T-cell (primary cell): ENCODE data around the gene ESRRB. TPM values are rescaled to one million over a fixed set of nuclear protein-coding genes. Genes with fewer than 3 reads are reported as not detected.

Experiments used
- ATAC-seq, 4 experiments: fragments of 200-7000 bp in 3 of 4; fragments of 150-1000 bp in 1 of 4; cut with Tn5 transposase; replicated peaks in 1 of 4; 1 replicate in 3 of 4; 2 replicates in 1 of 4; pipeline ENCODE4 v1.10.0; 2021; ENCODE audit warnings: moderate library complexity in 3 of 4, mild to moderate bottlenecking in 2 of 4, moderate number of reproducible peaks in 1 of 4
- CTCF ChIA-PET, 2 donors: fragments of 300-600 bp; sonication (Branson Sonifier 250); formaldehyde crosslinking; loops; one replicate each; lab custom pipeline; 2022; ENCODE audit warnings: antibody characterized with exemption in 2 of 2; lab: Charles Lee
- POLR2A ChIA-PET, 2 donors: fragments of 300-600 bp; sonication (Branson Sonifier 250); formaldehyde crosslinking; loops; one replicate each; lab custom pipeline; 2022; ENCODE audit warnings: antibody characterized with exemption in 2 of 2; lab: Charles Lee
- DNase-seq, 35 experiments: peaks; one replicate each; pipeline versions ENCODE4 v3.0.0 to v3.0.0-alpha.2; 2013 to 2023
- H3K27ac ChIP-seq: one replicate; pipeline ENCODE4 v1.5.1; 2013; ENCODE audit warnings: low read length
- H3K27me3 ChIP-seq, 2 experiments: replicated peaks in 1 of 2; 1 replicate in 1 of 2; 2 replicates in 1 of 2; pipeline versions ENCODE4 v1.6.1 to v1.7.0; 2013; ENCODE audit warnings: low read length in 1 of 2, mixed read lengths in 1 of 2; ENCODE audit not compliant: control insufficient read depth in 2 of 2, insufficient read depth in 2 of 2; ENCODE audit errors: extremely low read depth in 1 of 2
- H3K36me3 ChIP-seq, 2 donors: 1 replicate in 1 of 2; 2 replicates in 1 of 2; pipeline versions ENCODE4 v1.6.1 to v1.7.0; 2013; ENCODE audit warnings: low read length in 1 of 2; ENCODE audit not compliant: control insufficient read depth in 2 of 2, insufficient read depth in 1 of 2; ENCODE audit errors: extremely low read depth in 1 of 2
- H3K4me1 ChIP-seq, 2 experiments: 1 replicate in 1 of 2; 2 replicates in 1 of 2; pipeline versions ENCODE4 v1.6.1 to v1.7.0; 2013; ENCODE audit warnings: low read length in 2 of 2, mixed read lengths in 1 of 2; ENCODE audit not compliant: insufficient read depth in 2 of 2, control insufficient read depth in 1 of 2; ENCODE audit errors: extremely low read depth in 1 of 2
- H3K4me3 ChIP-seq, 2 donors: 1 replicate in 1 of 2; 2 replicates in 1 of 2; pipeline versions ENCODE4 v1.5.1 to v1.7.0; 2013; ENCODE audit warnings: mild to moderate bottlenecking in 2 of 2, low read length in 1 of 2, moderate library complexity in 1 of 2; ENCODE audit not compliant: control insufficient read depth in 1 of 2; ENCODE audit errors: extremely low read depth in 1 of 2
- H3K9me3 ChIP-seq: 2 replicates; pipeline ENCODE4 v1.7.0; 2013
- H3K27ac Mint-ChIP-seq, 2 donors: one replicate each; pipeline ENCODE4 v1.8.0; 2020 to 2021; ENCODE audit warnings: mild to moderate bottlenecking in 2 of 2, mixed read lengths in 2 of 2
- H3K27me3 Mint-ChIP-seq, 2 donors: one replicate each; pipeline ENCODE4 v1.8.0; 2021 to 2022; ENCODE audit warnings: mixed read lengths in 2 of 2
- H3K36me3 Mint-ChIP-seq: one replicate; pipeline ENCODE4 v1.8.0; 2021; ENCODE audit warnings: mixed read lengths
- H3K4me1 Mint-ChIP-seq, 3 donors: one replicate each; pipeline ENCODE4 v1.8.0; 2020 to 2022; ENCODE audit warnings: mixed read lengths in 3 of 3, mild to moderate bottlenecking in 1 of 3
- H3K4me3 Mint-ChIP-seq, 3 donors: one replicate each; pipeline ENCODE4 v1.8.0; 2020 to 2022; ENCODE audit warnings: mild to moderate bottlenecking in 3 of 3, mixed read lengths in 3 of 3, moderate library complexity in 3 of 3
- H3K9me3 Mint-ChIP-seq, 3 donors: one replicate each; pipeline ENCODE4 v1.8.0; 2020 to 2022; ENCODE audit warnings: mixed read lengths in 3 of 3
- WGBS: methylation state at CpG from one replicate; pipeline ENCODE4 v1.1.5; 2013; ENCODE audit warnings: missing lambda C conversion rate; ENCODE audit not compliant: insufficient coverage; 5-methylcytosine and 5-hydroxymethylcytosine counted together
- total RNA-seq, 35 experiments: library from RNA in 6 of 35; stranded (reverse) in 6 of 35; fragments of 120-200 nt in 1 of 35; gene quantifications; one replicate each; pipeline versions ENCODE4 v1.2.1 to v1.2.4 and lab custom pipeline; 2013 to 2026

The ESRRB gene
- total RNA-seq, 5 donors from 2014 or later (not counting 1 experiment from before 2014, with no cell fraction given) = 0.19 to 0.82 (median 0.29) TPM; not detected in 1

DNA sequence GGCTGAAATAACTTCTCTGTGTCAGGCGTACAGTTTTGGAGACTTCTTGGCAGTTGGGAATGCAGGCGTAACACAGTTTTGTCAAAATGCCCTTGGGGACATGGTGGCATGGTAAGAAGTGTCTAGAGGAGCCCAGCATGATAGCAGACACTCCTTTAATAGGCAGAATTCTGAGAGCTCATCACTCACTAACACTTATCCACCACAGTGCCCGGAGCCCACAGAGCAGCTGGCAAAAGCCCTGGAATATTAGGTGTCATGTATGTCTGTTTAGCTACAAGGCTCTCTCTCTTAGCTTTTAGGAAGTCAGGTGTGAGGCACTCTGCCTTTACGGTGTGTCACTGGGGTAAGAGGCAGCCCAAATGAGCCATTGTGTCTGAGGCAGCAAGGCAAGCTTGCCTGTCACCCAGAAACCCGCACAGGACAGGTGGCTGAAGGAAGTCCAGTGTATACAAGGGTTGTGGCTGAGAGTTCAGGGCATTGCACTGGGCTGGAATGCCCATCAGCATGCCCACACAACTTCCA lies 96.3 kb downstream of the ESRRB start:
- no peak for ATAC-seq

DNA sequence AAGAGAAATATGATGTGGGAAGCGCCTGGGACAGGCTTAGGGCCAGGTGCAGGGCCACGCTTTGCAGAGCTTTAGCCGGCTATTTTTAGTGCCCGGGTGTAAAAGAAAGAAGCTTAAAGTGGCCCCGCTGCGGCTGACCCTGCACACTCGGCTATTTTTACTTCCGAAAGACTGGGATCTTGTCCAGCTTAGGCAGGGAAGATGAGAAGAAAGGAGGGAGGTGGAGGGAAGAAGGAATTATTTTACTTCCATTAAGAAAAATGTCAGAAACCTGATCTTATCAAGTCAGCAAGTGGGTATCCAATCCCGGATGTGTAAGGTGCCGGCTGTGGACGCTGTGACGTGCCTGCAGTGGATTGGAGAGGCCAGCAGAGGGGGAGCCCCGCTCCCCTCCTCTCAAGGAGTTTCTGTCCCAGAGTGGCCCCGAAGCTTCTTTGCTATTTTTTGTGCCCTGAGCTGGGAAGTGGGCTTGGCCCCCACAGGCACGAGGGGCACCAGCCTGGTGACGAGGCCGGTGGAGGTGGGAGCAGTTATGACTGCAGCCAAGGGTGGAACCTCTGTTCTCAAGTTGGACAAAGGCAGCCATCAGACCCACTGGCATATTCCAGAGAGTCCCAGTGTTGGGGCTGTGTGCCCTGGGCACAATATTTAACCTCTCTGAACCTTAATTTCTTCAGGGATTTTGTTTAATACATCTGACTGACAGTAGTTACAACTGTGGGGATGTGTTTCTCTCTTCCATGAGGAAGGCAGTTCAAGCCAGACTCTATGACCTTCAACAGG lies 97.7 kb downstream of the ESRRB start:
- Mint-ChIP-seq H3K9me3 (no peaks in the 10 kb centered on the region), H3K4me1 (peaks cover 0 to 2% (median 0%) of the 10 kb centered on the region in 3 donors), H3K4me3 (no peak overlapping the region), H3K27ac (no peak overlapping the region), H3K36me3 (no peaks in the 10 kb centered on the region), H3K27me3 (peaks cover 12 to 27% of the 10 kb centered on the region in 2 donors)
- Histone ChIP-seq H3K27ac (no peak overlapping the region), H3K4me1 (no peaks in the 10 kb centered on the region), H3K36me3 (no peaks in the 10 kb centered on the region), H3K4me3 (no peak overlapping the region), H3K27me3 (peaks cover 0 to 27% of the 10 kb centered on the region in 2 experiments), H3K9me3 (no peaks in the 10 kb centered on the region)
- POLR2A ChIA-PET = interaction anchor here in 1 of 2 donors (0.6 kb wide), 1 partner anchor 15 kb away, joined by 3 read pairs; no protein-coding TSS in a partner anchor
- CTCF ChIA-PET = no interaction called here
- no peak for ATAC-seq
- no peak for DNase-seq
- 47% methylated on average over 14 of the region's 17 CpGs for WGBS

More for the DNA sequence above, 96.3 kb downstream of the ESRRB start:
- H3K27ac ChIP-seq = no peak overlapping the region
- Mint-ChIP-seq H3K4me3 (no peak overlapping the region), H3K4me1 (peaks cover 0 to 2% (median 0%) of the 10 kb centered on the region in 3 donors), H3K9me3 (no peaks in the 10 kb centered on the region), H3K27me3 (peaks cover 12 to 27% of the 10 kb centered on the region in 2 donors), H3K27ac (no peak overlapping the region), H3K36me3 (no peaks in the 10 kb centered on the region)
- CTCF ChIA-PET = no interaction called here
- DNase-seq = no peak
- 83% methylated on average over 1 of the region's 5 CpGs for WGBS
- no peaks in the 10 kb centered on the region for H3K9me3 ChIP-seq
- H3K4me3 ChIP-seq = no peak overlapping the region
- H3K27me3 ChIP-seq = peaks cover 0 to 25% of the 10 kb centered on the region in 2 experiments
- H3K4me1 ChIP-seq = no peaks in the 10 kb centered on the region
- POLR2A ChIA-PET = no interaction called here
- no peaks in the 10 kb centered on the region for H3K36me3 ChIP-seq

DNA sequence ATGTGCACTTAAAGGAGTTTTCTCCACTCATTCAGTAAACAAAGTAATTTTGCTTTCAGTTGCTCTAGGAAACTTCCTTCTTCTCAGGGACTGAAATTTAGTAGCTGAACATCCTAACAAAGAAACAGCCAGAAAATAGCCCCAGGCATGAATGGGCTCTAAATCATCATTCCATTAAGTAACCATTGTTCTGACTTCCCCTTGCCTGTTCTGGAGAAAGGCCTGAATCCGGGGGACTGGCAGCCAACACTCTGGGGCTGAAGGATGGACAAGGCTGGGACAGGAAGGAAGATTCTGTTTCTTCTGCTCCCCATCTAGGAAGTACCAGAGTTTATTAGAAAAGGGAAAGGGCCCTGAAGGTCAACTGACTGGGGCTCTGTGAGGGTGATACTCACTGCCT lies 104.5 kb downstream of the ESRRB start:
- Histone ChIP-seq H3K9me3 (no peaks in the 10 kb centered on the region), H3K27me3 (peaks cover 0 to 8% of the 10 kb centered on the region in 2 experiments), H3K4me3 (no peak overlapping the region), H3K27ac (no peak overlapping the region), H3K4me1 (no peaks in the 10 kb centered on the region), H3K36me3 (no peaks in the 10 kb centered on the region)
- Mint-ChIP-seq H3K36me3 (no peaks in the 10 kb centered on the region), H3K4me3 (no peak overlapping the region), H3K4me1 (no peaks in the 10 kb centered on the region), H3K9me3 (no peaks in the 10 kb centered on the region), H3K27ac (no peak overlapping the region), H3K27me3 (no peaks in the 10 kb centered on the region)
- ChIA-PET POLR2A (no interaction called here), CTCF (interaction anchor here in 1 of 2 donors (0.6 kb wide), 1 partner anchor 386 kb away, joined by 3 read pairs; no protein-coding TSS in a partner anchor)
- DNase-seq (no peak), ATAC-seq (no peak)
- no CpG with 5 or more reads among the region's 1 CpG for WGBS

DNA sequence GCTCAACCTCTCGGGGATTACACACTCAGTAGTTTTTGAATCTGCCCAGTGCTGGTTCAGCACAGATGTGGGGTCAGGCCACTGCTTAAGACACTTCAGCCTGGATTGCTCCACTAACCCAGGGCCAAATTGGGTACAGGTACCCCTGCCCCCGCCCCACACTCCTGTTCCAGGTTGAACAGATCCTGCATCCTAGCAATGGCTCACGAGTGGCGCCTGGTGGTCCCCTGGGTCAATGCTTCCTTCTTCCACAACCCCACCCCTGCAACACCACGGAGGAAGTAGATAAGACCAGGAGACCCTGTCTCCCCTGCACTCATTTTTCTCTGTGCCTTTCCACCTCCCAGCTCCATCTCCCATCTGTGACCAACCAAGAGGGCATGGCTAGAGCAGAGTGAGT lies 108.4 kb downstream of the ESRRB start:
- H3K4me1 Mint-ChIP-seq = no peaks in the 10 kb centered on the region
- no peak for DNase-seq
- ATAC-seq = no peak
- no peaks in the 10 kb centered on the region for H3K9me3 ChIP-seq
- peaks cover 0 to 2% of the 10 kb centered on the region in 2 donors for H3K27me3 Mint-ChIP-seq
- ChIA-PET POLR2A (interaction anchor here in 1 of 2 donors (0.6 kb wide), 1 partner anchor 17 kb away, joined by 8 read pairs; no protein-coding TSS in a partner anchor), CTCF (no interaction called here)
- H3K27me3 ChIP-seq = peaks cover 0 to 7% of the 10 kb centered on the region in 2 experiments
- H3K27ac Mint-ChIP-seq = no peak overlapping the region
- WGBS = 52% methylated on average over 5 of the region's 5 CpGs
- H3K36me3 Mint-ChIP-seq = no peaks in the 10 kb centered on the region
- H3K27ac ChIP-seq = no peak overlapping the region
- no peaks in the 10 kb centered on the region for H3K9me3 Mint-ChIP-seq
- no peaks in the 10 kb centered on the region for H3K4me1 ChIP-seq
- no peaks in the 10 kb centered on the region for H3K36me3 ChIP-seq
- H3K4me3 ChIP-seq = no peak overlapping the region
- no peak overlapping the region for H3K4me3 Mint-ChIP-seq

DNA sequence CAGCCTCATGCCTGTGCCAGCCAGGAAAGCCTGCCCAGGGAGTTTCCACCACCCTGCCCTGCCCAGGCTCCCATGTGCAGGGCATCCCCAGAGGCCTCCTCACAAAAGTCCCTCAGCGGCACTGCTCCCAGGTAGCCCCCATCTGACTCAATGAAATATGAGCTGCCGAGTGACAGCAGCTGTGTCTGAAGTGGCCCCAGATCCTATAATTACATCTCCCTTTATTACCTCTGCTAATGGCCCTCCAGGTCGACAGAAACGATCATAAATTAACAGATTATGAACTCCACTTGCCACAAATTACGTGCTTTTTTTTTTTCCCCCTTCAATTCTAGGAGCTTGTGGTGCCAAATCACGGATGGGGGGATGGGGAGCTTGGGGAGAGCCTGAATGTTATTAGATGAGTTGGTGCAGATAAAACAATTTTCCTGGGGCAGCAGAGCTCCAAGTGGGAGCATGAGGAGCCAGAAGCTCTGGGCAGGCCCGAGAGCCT lies 110.4 kb downstream of the ESRRB start:
- H3K4me3 Mint-ChIP-seq = no peak overlapping the region
- no peak for ATAC-seq
- Histone ChIP-seq H3K4me3 (no peak overlapping the region), H3K27me3 (peaks cover 0 to 11% of the 10 kb centered on the region in 2 experiments), H3K27ac (no peak overlapping the region), H3K4me1 (no peaks in the 10 kb centered on the region), H3K36me3 (no peaks in the 10 kb centered on the region), H3K9me3 (no peaks in the 10 kb centered on the region)
- WGBS = 82% methylated on average over 3 of the region's 7 CpGs
- no peaks in the 10 kb centered on the region for H3K36me3 Mint-ChIP-seq
- no peaks in the 10 kb centered on the region for H3K9me3 Mint-ChIP-seq
- CTCF ChIA-PET = no interaction called here
- H3K27me3 Mint-ChIP-seq = peaks cover 2 to 4% of the 10 kb centered on the region in 2 donors
- no peaks in the 10 kb centered on the region for H3K4me1 Mint-ChIP-seq
- no peak overlapping the region for H3K27ac Mint-ChIP-seq
- POLR2A ChIA-PET = no interaction called here
- DNase-seq = no peak

DNA sequence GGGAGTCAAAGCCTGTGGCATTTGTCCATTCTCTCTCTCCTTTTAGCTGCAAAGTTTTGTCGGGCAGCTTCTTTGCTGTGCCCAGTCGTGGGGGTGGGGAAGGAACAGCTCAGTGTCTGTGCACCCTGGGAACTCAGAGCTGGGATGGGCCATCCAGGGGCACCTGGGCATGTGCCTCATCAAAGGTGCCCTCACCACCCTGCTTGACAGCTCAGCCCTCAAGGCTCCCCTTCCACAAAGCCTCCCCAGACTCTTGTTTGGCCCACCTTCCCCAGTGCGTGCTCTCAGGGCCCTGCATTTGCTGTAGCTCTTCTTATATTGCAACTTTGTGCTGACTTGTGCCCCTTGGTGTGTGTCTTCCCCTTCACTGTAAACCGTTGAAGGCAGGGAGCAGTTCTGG lies 112.6 kb downstream of the ESRRB start:
- Histone ChIP-seq H3K4me3 (no peak overlapping the region), H3K27ac (no peak overlapping the region), H3K4me1 (no peaks in the 10 kb centered on the region), H3K9me3 (no peaks in the 10 kb centered on the region), H3K36me3 (no peaks in the 10 kb centered on the region), H3K27me3 (peaks cover 0 to 11% of the 10 kb centered on the region in 2 experiments)
- DNase-seq = no peak
- ChIA-PET POLR2A (interaction anchor here in 1 of 2 donors (0.6 kb wide), 1 partner anchor 15 kb away, joined by 3 read pairs; no protein-coding TSS in a partner anchor), CTCF (no interaction called here)
- WGBS = 53% methylated on average over 2 of the region's 4 CpGs
- Mint-ChIP-seq H3K4me3 (no peak overlapping the region), H3K9me3 (no peaks in the 10 kb centered on the region), H3K4me1 (no peaks in the 10 kb centered on the region), H3K27me3 (peaks cover 4% of the 10 kb centered on the region in 2 donors), H3K27ac (no peak overlapping the region), H3K36me3 (no peaks in the 10 kb centered on the region)
- no peak for ATAC-seq
